GM12874 (cell line): ENCODE measurements around the gene NSD2.

Experiments
- TF ChIP-seq, protein P1 (sequence below): IDR thresholded peaks from 2 replicates; pipeline ENCODE4 v1.5.1; 2011; ENCODE audit warnings: low read depth, mild to moderate bottlenecking, control low read depth, low read length, moderate library complexity; ENCODE audit not compliant: insufficient read depth

NSD2 gene

DNA sequence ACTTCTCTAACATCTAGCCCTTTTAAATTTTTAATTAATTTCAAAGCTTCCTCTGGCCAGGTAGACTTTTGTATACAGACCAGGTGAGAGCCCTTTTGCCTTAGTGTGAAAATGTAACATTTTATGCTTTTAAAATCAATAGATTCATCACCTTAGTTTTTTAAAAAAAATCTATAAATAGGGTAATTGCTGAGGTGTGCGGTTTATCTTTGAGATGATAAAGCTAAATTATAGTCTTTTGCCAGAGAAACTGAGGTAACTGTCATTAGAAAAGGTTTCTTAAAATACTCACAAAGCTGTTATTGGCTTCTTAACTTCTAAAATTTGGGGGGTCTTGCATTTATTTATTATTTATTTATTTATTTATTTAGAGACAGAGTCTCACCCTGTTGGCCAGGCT is 74.7 kb downstream of the NSD2 start:
- TF ChIP-seq, protein P1, sequence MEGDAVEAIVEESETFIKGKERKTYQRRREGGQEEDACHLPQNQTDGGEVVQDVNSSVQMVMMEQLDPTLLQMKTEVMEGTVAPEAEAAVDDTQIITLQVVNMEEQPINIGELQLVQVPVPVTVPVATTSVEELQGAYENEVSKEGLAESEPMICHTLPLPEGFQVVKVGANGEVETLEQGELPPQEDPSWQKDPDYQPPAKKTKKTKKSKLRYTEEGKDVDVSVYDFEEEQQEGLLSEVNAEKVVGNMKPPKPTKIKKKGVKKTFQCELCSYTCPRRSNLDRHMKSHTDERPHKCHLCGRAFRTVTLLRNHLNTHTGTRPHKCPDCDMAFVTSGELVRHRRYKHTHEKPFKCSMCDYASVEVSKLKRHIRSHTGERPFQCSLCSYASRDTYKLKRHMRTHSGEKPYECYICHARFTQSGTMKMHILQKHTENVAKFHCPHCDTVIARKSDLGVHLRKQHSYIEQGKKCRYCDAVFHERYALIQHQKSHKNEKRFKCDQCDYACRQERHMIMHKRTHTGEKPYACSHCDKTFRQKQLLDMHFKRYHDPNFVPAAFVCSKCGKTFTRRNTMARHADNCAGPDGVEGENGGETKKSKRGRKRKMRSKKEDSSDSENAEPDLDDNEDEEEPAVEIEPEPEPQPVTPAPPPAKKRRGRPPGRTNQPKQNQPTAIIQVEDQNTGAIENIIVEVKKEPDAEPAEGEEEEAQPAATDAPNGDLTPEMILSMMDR: no peak

- TF ChIP-seq, protein P1: no peak
Observed at GRCh38 chr4:1948232-1948631, 77.0 kb downstream of the NSD2 start.

DNA sequence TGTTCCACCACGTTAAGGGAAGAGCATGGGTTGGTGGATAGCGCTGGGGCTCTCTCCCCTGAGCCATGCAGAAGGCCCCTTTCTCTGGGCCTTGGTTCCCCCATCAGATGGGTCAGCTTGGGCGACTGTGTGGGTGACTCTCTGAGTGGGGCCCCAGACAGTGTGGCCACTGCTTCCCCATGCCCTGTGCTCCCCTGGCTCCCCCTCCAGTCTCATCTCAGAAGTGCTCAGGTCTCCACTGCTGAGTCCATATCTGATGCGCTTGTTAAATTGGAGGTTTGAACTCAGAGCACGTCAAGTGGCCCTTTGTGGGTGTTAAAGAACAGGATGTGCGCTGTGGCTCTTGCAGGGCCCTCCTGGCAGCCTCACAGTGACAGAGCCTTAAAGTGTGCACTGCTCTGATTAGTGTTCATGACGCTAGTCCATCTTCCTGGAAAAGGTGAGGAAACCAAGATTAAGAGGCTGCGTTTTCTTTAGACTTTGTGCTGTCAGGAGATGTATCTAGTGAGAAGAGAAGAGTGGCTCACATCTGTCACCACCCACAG is 77.8 kb downstream of the NSD2 start:
- TF ChIP-seq, protein P1: no peak

GRCh38 chr4:1950369-1950768 is 79.2 kb downstream of the NSD2 start:
- TF ChIP-seq, protein P1: no peak

DNA sequence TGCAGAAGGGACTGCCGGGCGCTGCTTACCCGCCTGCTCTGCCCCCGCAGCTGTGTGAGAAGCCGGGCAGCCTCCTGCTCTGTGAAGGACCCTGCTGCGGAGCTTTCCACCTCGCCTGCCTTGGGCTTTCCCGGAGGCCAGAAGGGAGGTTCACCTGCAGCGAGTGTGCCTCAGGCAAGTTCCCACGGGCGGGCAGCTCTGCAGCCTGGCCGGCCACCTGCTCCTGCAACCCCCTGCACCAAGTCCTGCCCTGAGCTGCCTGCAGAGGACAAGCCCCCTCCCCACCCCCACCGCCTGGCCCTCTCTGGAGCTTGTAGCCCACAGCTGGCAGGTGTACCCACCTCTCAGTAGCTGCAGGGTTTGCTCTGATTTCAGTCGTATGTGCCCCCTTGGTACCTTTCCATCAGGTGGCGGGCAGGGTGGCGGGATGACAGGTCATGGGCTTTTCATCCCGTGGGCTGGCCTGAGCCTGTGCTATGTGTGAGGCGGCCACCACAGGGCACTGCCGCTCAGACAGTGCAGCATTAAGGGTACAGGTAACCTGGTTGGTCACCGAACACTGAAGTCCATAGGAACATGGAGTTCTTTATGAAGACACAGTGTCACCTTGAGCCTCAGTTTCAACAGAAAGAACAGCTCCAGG is 81.0 kb downstream of the NSD2 start:
- TF ChIP-seq, protein P1: no peak

DNA sequence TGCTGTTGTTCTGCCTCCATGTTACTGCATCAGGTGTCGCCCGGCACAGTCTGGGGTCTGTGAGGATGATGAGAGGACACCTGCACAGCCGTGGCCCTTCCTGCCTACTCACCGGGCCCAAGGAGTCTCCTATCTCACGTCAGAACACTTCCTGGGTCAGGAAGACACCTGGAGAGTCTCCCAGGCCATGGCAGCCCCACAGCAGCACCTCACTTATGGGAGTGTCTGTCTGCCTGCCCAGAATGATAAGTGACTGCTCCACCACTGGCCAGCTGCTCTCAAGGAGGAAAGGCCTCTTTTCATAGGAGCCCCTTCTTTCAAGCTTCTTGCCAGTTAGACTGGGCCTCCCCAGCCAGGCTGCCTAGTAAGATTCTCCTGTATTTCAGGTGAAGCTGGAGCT is 81.5 kb downstream of the NSD2 start:
- TF ChIP-seq, protein P1: no peak

GRCh38 chr4:1953335-1953734 is 82.1 kb downstream of the NSD2 start:
- TF ChIP-seq, protein P1: no peak

- TF ChIP-seq, protein P1: no peak
Observed at GRCh38 chr4:1956631-1957030, 85.4 kb downstream of the NSD2 start.
